Measurements from ENCODE around the gene CDHR2. TPM values are rescaled to one million over a fixed set of nuclear protein-coding genes. Genes with fewer than 3 reads are reported as not detected.

The CDHR2 gene
- total RNA-seq, 1 experiment from 2014 or later: 0.10 TPM

DNA sequence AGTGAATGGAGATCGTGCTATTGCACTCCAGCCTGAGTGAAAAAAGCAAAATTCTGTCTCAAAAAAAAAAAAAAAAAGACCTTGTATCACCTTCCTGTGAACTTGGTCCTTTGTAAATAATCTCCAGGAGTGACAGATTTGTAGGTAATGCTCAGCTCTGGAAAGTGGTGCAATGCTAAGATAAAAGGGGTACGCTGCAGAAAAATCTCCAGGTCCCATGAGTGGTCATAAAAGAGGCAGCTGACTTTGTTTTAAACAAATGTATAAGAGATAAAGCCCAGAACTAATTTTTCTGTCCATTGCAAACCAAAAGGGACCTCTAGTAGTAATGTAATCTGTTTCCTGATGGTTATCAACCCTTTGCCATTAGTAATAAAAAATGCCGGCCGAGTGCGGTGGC lies 45.6 kb upstream of the CDHR2 start:
- Histone ChIP-seq H3K36me3 (ENCODE audit: control insufficient read depth in 1 of 2, insufficient read depth in 2 of 2, low read length in 2 of 2) (peaks cover 46 to 49% of the 10 kb centered on the region in 2 experiments), H3K4me2 (ENCODE audit: low read length) (no peak overlapping the region), H3K4me3 (replicated peaks in 1 of 2; ENCODE audit: low read depth in 1 of 2, low read length in 2 of 2) (no peak overlapping the region), H4K20me1 (ENCODE audit: insufficient read depth) (no peaks in the 10 kb centered on the region), H3K27ac (ENCODE audit: low read depth, low read length) (no peak overlapping the region), H3K27me3 (ENCODE audit: insufficient read depth, low read length) (no peaks in the 10 kb centered on the region), H2AFZ (ENCODE audit: low read depth, low read length, poor library complexity, severe bottlenecking) (no peak overlapping the region), H3K9ac (ENCODE audit: low read length) (no peak overlapping the region), H3K79me2 (ENCODE audit: insufficient read depth, low read length) (no peaks in the 10 kb centered on the region), H3K9me2 (ENCODE audit: insufficient read depth) (no peaks in the 10 kb centered on the region), H3K4me1 (ENCODE audit: control insufficient read depth in 1 of 2, insufficient read depth in 2 of 2, low read length in 2 of 2) (no peaks in the 10 kb centered on the region), H3K9me3 (ENCODE audit: control insufficient read depth in 1 of 2, insufficient read depth in 1 of 2, low read depth in 1 of 2, low read length in 2 of 2) (no peaks in the 10 kb centered on the region)
- ATAC-seq: no peak
- no peak for TF ChIP-seq YY1 (IDR thresholded peaks at IDR 0.05; ENCODE audit: extremely low read depth, insufficient replicate concordance, low read depth, low read length)
- TF ChIP-seq CEBPB (IDR thresholded peaks at IDR 0.05; ENCODE audit: low read depth): no peak
- no peak for TF ChIP-seq SP1 (IDR thresholded peaks at IDR 0.05; ENCODE audit: low read depth)
- no peak for TF ChIP-seq EZH2 (IDR thresholded peaks at IDR 0.05)
- intact Hi-C loops (cut with micrococcal nuclease): no loop called here
- CTCF ChIA-PET: no interaction called here
- RAD21 ChIA-PET (ENCODE audit: low non-redundant PET in 1 of 2, low total read pairs in 2 of 2, uncharacterized antibody in 2 of 2, unreplicated experiment in 2 of 2): no interaction called here
- no TSS peak for BruUV-seq (replicated peaks)
- POLR2A ChIA-PET: no interaction called here
- DNase-seq (ENCODE audit: low read depth, low spot score): no peak

DNA sequence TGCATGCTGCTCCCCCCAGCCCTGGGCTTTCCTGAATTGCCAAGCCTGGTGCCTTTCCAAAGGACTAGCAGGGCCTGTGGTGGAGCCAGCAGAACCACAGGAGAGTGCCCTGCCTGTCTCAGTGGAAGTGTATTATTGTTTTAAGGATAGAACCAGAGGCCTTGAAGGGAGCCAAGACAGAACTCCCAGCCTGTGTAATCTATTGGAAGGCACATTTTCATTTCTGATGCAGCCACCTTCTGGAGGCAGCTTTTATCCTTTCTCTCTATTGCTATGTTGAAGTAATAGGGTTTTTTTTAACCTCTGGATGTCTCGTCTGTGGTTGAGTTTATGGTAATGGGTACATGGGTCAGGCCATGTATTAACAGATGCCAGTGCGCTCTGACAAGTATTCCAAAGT lies 41.2 kb upstream of the CDHR2 start:
- H3K27ac ChIP-seq (ENCODE audit: low read depth, low read length): no peak overlapping the region
- RAD21 ChIA-PET (ENCODE audit: low non-redundant PET in 1 of 2, low total read pairs in 2 of 2, uncharacterized antibody in 2 of 2, unreplicated experiment in 2 of 2): no interaction called here
- intact Hi-C loops (cut with micrococcal nuclease): no loop called here
- no peak overlapping the region for H3K4me3 ChIP-seq (replicated peaks in 1 of 2; ENCODE audit: low read depth in 1 of 2, low read length in 2 of 2)
- H3K79me2 ChIP-seq (ENCODE audit: insufficient read depth, low read length): no peaks in the 10 kb centered on the region
- H3K36me3 ChIP-seq (ENCODE audit: control insufficient read depth in 1 of 2, insufficient read depth in 2 of 2, low read length in 2 of 2): peaks cover 14 to 35% of the 10 kb centered on the region in 2 experiments; a peak in 3 of 4 replicates
- H3K4me1 ChIP-seq (ENCODE audit: control insufficient read depth in 1 of 2, insufficient read depth in 2 of 2, low read length in 2 of 2): no peaks in the 10 kb centered on the region
- no peaks in the 10 kb centered on the region for H3K27me3 ChIP-seq (ENCODE audit: insufficient read depth, low read length)
- no TSS peak for BruUV-seq (replicated peaks)
- H2AFZ ChIP-seq (ENCODE audit: low read depth, low read length, poor library complexity, severe bottlenecking): no peak overlapping the region
- H3K9me2 ChIP-seq (ENCODE audit: insufficient read depth): no peaks in the 10 kb centered on the region
- H4K20me1 ChIP-seq (ENCODE audit: insufficient read depth): no peaks in the 10 kb centered on the region
- H3K9me3 ChIP-seq (ENCODE audit: control insufficient read depth in 1 of 2, insufficient read depth in 1 of 2, low read depth in 1 of 2, low read length in 2 of 2): no peaks in the 10 kb centered on the region
- ATAC-seq: no peak
- TF ChIP-seq FOSL1 (IDR thresholded peaks at IDR 0.05; ENCODE audit: low read depth) (no peak), ZFX (IDR thresholded peaks at IDR 0.05) (no peak), EGR1 (IDR thresholded peaks at IDR 0.05; ENCODE audit: low read depth) (no peak)
- TF ChIP-seq, protein P1, sequence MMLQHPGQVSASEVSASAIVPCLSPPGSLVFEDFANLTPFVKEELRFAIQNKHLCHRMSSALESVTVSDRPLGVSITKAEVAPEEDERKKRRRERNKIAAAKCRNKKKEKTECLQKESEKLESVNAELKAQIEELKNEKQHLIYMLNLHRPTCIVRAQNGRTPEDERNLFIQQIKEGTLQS (IDR thresholded peaks at IDR 0.05): no peak
- TF ChIP-seq, protein P2, sequence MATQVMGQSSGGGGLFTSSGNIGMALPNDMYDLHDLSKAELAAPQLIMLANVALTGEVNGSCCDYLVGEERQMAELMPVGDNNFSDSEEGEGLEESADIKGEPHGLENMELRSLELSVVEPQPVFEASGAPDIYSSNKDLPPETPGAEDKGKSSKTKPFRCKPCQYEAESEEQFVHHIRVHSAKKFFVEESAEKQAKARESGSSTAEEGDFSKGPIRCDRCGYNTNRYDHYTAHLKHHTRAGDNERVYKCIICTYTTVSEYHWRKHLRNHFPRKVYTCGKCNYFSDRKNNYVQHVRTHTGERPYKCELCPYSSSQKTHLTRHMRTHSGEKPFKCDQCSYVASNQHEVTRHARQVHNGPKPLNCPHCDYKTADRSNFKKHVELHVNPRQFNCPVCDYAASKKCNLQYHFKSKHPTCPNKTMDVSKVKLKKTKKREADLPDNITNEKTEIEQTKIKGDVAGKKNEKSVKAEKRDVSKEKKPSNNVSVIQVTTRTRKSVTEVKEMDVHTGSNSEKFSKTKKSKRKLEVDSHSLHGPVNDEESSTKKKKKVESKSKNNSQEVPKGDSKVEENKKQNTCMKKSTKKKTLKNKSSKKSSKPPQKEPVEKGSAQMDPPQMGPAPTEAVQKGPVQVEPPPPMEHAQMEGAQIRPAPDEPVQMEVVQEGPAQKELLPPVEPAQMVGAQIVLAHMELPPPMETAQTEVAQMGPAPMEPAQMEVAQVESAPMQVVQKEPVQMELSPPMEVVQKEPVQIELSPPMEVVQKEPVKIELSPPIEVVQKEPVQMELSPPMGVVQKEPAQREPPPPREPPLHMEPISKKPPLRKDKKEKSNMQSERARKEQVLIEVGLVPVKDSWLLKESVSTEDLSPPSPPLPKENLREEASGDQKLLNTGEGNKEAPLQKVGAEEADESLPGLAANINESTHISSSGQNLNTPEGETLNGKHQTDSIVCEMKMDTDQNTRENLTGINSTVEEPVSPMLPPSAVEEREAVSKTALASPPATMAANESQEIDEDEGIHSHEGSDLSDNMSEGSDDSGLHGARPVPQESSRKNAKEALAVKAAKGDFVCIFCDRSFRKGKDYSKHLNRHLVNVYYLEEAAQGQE (IDR thresholded peaks at IDR 0.05; ENCODE audit: low read depth): no peak
- CTCF ChIA-PET: no interaction called here
- POLR2A ChIA-PET: no interaction called here
- no peak overlapping the region for H3K4me2 ChIP-seq (ENCODE audit: low read length)
- no peak overlapping the region for H3K9ac ChIP-seq (ENCODE audit: low read length)
- DNase-seq (ENCODE audit: low read depth, low spot score): no peak

All from HCT116 (cell line).